ACC112 (cell line): ENCODE results near the gene KIAA0319L.

Experiments used
- H2AFZ ChIP-seq: fragments of 200-600 bp; sonication (generic); one replicate; pipeline ENCODE4 v1.6.0; 2017; ENCODE audit warnings: antibody characterized with exemption, low read length; ENCODE audit not compliant: unreplicated experiment
- H3K27ac ChIP-seq: fragments of 200-600 bp; sonication (generic); 2 replicates; pipeline ENCODE4 v1.5.1; 2014; ENCODE audit warnings: low read depth, mild to moderate bottlenecking, antibody characterized with exemption, low read length, moderate library complexity
- H3K27me3 ChIP-seq: fragments of 200-600 bp; sonication (generic); 2 replicates; pipeline ENCODE4 v1.6.1; 2014; ENCODE audit warnings: mild to moderate bottlenecking, antibody characterized with exemption, low read length, moderate library complexity, mixed read lengths; ENCODE audit not compliant: insufficient read depth
- H3K36me3 ChIP-seq: fragments of 200-600 bp; sonication (generic); 2 replicates; pipeline ENCODE4 v1.6.1; 2016; ENCODE audit warnings: mild to moderate bottlenecking, antibody characterized with exemption, low read length, moderate library complexity, mixed read lengths; ENCODE audit not compliant: insufficient read depth
- H3K4me1 ChIP-seq: fragments of 200-600 bp; sonication (generic); one replicate; pipeline ENCODE4 v1.6.1; 2016; ENCODE audit warnings: low read length, mixed read lengths; ENCODE audit not compliant: insufficient read depth, unreplicated experiment, control insufficient read depth
- H3K4me3 ChIP-seq: fragments of 200-600 bp; sonication (generic); 2 replicates; pipeline ENCODE4 v1.5.1; 2014; ENCODE audit warnings: mild to moderate bottlenecking, low read depth, low read length
- H3K79me2 ChIP-seq: fragments of 200-600 bp; sonication (generic); one replicate; pipeline ENCODE4 v1.6.0; 2016; ENCODE audit warnings: low read length; ENCODE audit not compliant: control insufficient read depth, unreplicated experiment, insufficient read depth

Gene KIAA0319L

GRCh38 chr1:35557118-35557610, at the start of gene KIAA0319L:
TSS of gene KIAA0319L (minus strand) at chr1:35557403. CDS start at chr1:35554491, 2,912 bp downstream.
- H2AFZ ChIP-seq: peak within 1 kb of the TSS; percentile 60
- peak within 1 kb of the TSS; percentile 94 for H3K4me3 ChIP-seq
- peaks cover 39% of the 10 kb centered on the region for H3K4me1 ChIP-seq
- H3K79me2 ChIP-seq: peaks cover 40% of the 10 kb centered on the region
- H3K27me3 ChIP-seq: no peaks in the 10 kb centered on the region
- peak within 1 kb of the TSS; percentile 77 for H3K27ac ChIP-seq
- H3K36me3 ChIP-seq: peaks cover 4% of the 10 kb centered on the region; the same call in 1 of the 2 replicates

GRCh38 chr1:35605867-35606182, 48.6 kb upstream of the KIAA0319L start:
- H3K4me1 ChIP-seq: peaks cover 20% of the 10 kb centered on the region
- peaks cover 21% of the 10 kb centered on the region for H3K79me2 ChIP-seq
- no peaks in the 10 kb centered on the region for H3K27me3 ChIP-seq
- H3K4me3 ChIP-seq: no peak overlapping the region
- H3K27ac ChIP-seq: peak overlapping the region; percentile 14; the same call in 1 of the 2 replicates
- no peak overlapping the region for H2AFZ ChIP-seq
- H3K36me3 ChIP-seq: peaks cover 43% of the 10 kb centered on the region

- Histone ChIP-seq H3K27me3 (no peaks in the 10 kb centered on the region), H3K79me2 (peaks cover 21% of the 10 kb centered on the region), H3K4me3 (no peak overlapping the region), H2AFZ (no peak overlapping the region), H3K27ac (no peak overlapping the region), H3K36me3 (peaks cover 43% of the 10 kb centered on the region), H3K4me1 (peaks cover 20% of the 10 kb centered on the region)
These were observed 48.1 kb upstream of the KIAA0319L start for GRCh38 chr1:35605071-35605866.

- H3K4me1 ChIP-seq: peaks cover 20% of the 10 kb centered on the region
- H3K79me2 ChIP-seq: peaks cover 21% of the 10 kb centered on the region
- no peak overlapping the region for H3K27ac ChIP-seq
- H3K4me3 ChIP-seq: no peak overlapping the region
- H3K27me3 ChIP-seq: no peaks in the 10 kb centered on the region
- peaks cover 38% of the 10 kb centered on the region for H3K36me3 ChIP-seq
- no peak overlapping the region for H2AFZ ChIP-seq
These were observed 46.7 kb upstream of the KIAA0319L start for GRCh38 chr1:35603941-35604340.

- H2AFZ ChIP-seq: no peak overlapping the region
- no peaks in the 10 kb centered on the region for H3K27me3 ChIP-seq
- H3K36me3 ChIP-seq: peaks cover 33% of the 10 kb centered on the region
- H3K4me1 ChIP-seq: peaks cover 20% of the 10 kb centered on the region
- H3K79me2 ChIP-seq: peaks cover 21% of the 10 kb centered on the region
- no peak overlapping the region for H3K4me3 ChIP-seq
- H3K27ac ChIP-seq: no peak overlapping the region
These were observed 46.3 kb upstream of the KIAA0319L start for GRCh38 chr1:35603468-35603867.

- Histone ChIP-seq H3K4me1 (peaks cover 4% of the 10 kb centered on the region), H3K4me3 (no peak overlapping the region), H3K27ac (no peak overlapping the region), H2AFZ (no peak overlapping the region), H3K27me3 (no peaks in the 10 kb centered on the region), H3K79me2 (peaks cover 3% of the 10 kb centered on the region), H3K36me3 (peaks cover 19% of the 10 kb centered on the region)
These were observed 43.4 kb upstream of the KIAA0319L start for GRCh38 chr1:35600593-35600992.

- Histone ChIP-seq H3K4me3 (no peak overlapping the region), H3K27ac (no peak overlapping the region), H3K36me3 (peaks cover 19% of the 10 kb centered on the region)
These were observed 42.2 kb upstream of the KIAA0319L start for GRCh38 chr1:35599411-35599810.

GRCh38 chr1:35598895-35599294, 41.7 kb upstream of the KIAA0319L start:
- Histone ChIP-seq H3K79me2 (no peaks in the 10 kb centered on the region), H2AFZ (no peak overlapping the region), H3K4me1 (no peaks in the 10 kb centered on the region), H3K36me3 (peaks cover 19% of the 10 kb centered on the region), H3K27me3 (no peaks in the 10 kb centered on the region), H3K4me3 (no peak overlapping the region), H3K27ac (no peak overlapping the region)

More at GRCh38 chr1:35599411-35599810, 42.2 kb upstream of the KIAA0319L start:
- H3K27me3 ChIP-seq: no peaks in the 10 kb centered on the region
- no peaks in the 10 kb centered on the region for H3K4me1 ChIP-seq
- H3K79me2 ChIP-seq: no peaks in the 10 kb centered on the region
- H2AFZ ChIP-seq: no peak overlapping the region

- Histone ChIP-seq H3K27me3 (no peaks in the 10 kb centered on the region), H2AFZ (no peak overlapping the region), H3K79me2 (no peaks in the 10 kb centered on the region), H3K27ac (no peak overlapping the region), H3K4me1 (no peaks in the 10 kb centered on the region), H3K4me3 (no peak overlapping the region), H3K36me3 (peaks cover 11% of the 10 kb centered on the region)
These were observed 40.7 kb upstream of the KIAA0319L start for GRCh38 chr1:35597870-35598269.

GRCh38 chr1:35595684-35596083, 38.5 kb upstream of the KIAA0319L start:
- Histone ChIP-seq H3K4me1 (no peaks in the 10 kb centered on the region), H2AFZ (no peak overlapping the region), H3K27me3 (no peaks in the 10 kb centered on the region), H3K36me3 (no peaks in the 10 kb centered on the region; the same call in 1 of the 2 replicates), H3K4me3 (no peak overlapping the region), H3K27ac (no peak overlapping the region), H3K79me2 (no peaks in the 10 kb centered on the region)
